ENCODE data around the gene FASTKD1.
"Not testable (repeated sequence)": the region's sequence is repeated elsewhere in the genome, so short reads cannot be mapped to it uniquely, and the experiment has no call there.

The FASTKD1 gene

GRCh38 chr2:169569948-169570347, 3.7 kb downstream of the FASTKD1 start:
- peaks cover 23% of the 10 kb centered on the region for H4K20me1 ChIP-seq (ENCODE audit: insufficient read depth, low read length, poor library complexity, severe bottlenecking)
- TF ChIP-seq CTCF (conservative IDR thresholded peaks at IDR 0.05; ENCODE audit: low read length) (no peak), EZH2phosphoT487 (IDR thresholded peaks at IDR 0.05; ENCODE audit: borderline replicate concordance) (no peak)
- no peaks in the 10 kb centered on the region for H3K9me2 ChIP-seq (replicated peaks; ENCODE audit: low read depth, low read length)
- H2AFZ ChIP-seq (ENCODE audit: low read length) = no peak overlapping the region
- H3K9me3 ChIP-seq (ENCODE audit: insufficient read depth, low read depth, low read length) = no peaks in the 10 kb centered on the region
- no peaks in the 10 kb centered on the region for H3K36me3 ChIP-seq (ENCODE audit: insufficient read depth, low read length)
- H3F3A ChIP-seq (ENCODE audit: low read depth) = no peaks in the 10 kb centered on the region
- H3K27me3 ChIP-seq (ENCODE audit: insufficient read depth, low read length, poor library complexity, severe bottlenecking) = no peaks in the 10 kb centered on the region
- H3K9ac ChIP-seq (ENCODE audit: low read depth, low read length, poor library complexity, severe bottlenecking) = peak overlapping the region; percentile 37
- H3K4me2 ChIP-seq (ENCODE audit: low read depth, low read length, poor library complexity, severe bottlenecking) = peak overlapping the region; percentile 62
- peaks cover 46% of the 10 kb centered on the region for H3K79me2 ChIP-seq (ENCODE audit: insufficient read depth, low read length)
- peaks cover 33% of the 10 kb centered on the region for H3K4me1 ChIP-seq (ENCODE audit: insufficient read depth, low read length, poor library complexity, severe bottlenecking)
- peak overlapping the region; percentile 88 for H3K4me3 ChIP-seq (ENCODE audit: low read length, poor library complexity, severe bottlenecking)

GRCh38 chr2:169565686-169566085, 8.0 kb downstream of the FASTKD1 start:
- no peak overlapping the region for H3K4me3 ChIP-seq (ENCODE audit: low read length, poor library complexity, severe bottlenecking)
- H3K79me2 ChIP-seq (ENCODE audit: insufficient read depth, low read length) = peaks cover 20% of the 10 kb centered on the region
- no peaks in the 10 kb centered on the region; the same call in 1 of the 2 replicates for H3F3A ChIP-seq (ENCODE audit: low read depth)
- H3K9me3 ChIP-seq (ENCODE audit: insufficient read depth, low read depth, low read length) = no peaks in the 10 kb centered on the region
- peaks cover 16% of the 10 kb centered on the region for H3K4me1 ChIP-seq (ENCODE audit: insufficient read depth, low read length, poor library complexity, severe bottlenecking)
- H4K20me1 ChIP-seq (ENCODE audit: insufficient read depth, low read length, poor library complexity, severe bottlenecking) = peaks cover 8% of the 10 kb centered on the region
- no peaks in the 10 kb centered on the region for H3K27me3 ChIP-seq (ENCODE audit: insufficient read depth, low read length, poor library complexity, severe bottlenecking)
- no peaks in the 10 kb centered on the region for H3K9me2 ChIP-seq (replicated peaks; ENCODE audit: low read depth, low read length)
- no peak overlapping the region for H3K4me2 ChIP-seq (ENCODE audit: low read depth, low read length, poor library complexity, severe bottlenecking)
- H3K36me3 ChIP-seq (ENCODE audit: insufficient read depth, low read length) = no peaks in the 10 kb centered on the region
- H3K9ac ChIP-seq (ENCODE audit: low read depth, low read length, poor library complexity, severe bottlenecking) = no peak overlapping the region
- TF ChIP-seq CTCF (conservative IDR thresholded peaks at IDR 0.05; ENCODE audit: low read length) = no peak
- no peak for TF ChIP-seq EZH2phosphoT487 (IDR thresholded peaks at IDR 0.05; ENCODE audit: borderline replicate concordance)
- no peak overlapping the region for H2AFZ ChIP-seq (ENCODE audit: low read length)

- Histone ChIP-seq H3F3A (ENCODE audit: low read depth) (peaks cover 2% of the 10 kb centered on the region; the same call in 1 of the 2 replicates), H4K20me1 (ENCODE audit: insufficient read depth, low read length, poor library complexity, severe bottlenecking) (peaks cover 1% of the 10 kb centered on the region), H3K36me3 (ENCODE audit: insufficient read depth, low read length) (no peaks in the 10 kb centered on the region), H3K4me1 (ENCODE audit: insufficient read depth, low read length, poor library complexity, severe bottlenecking) (no peaks in the 10 kb centered on the region), H3K4me2 (ENCODE audit: low read depth, low read length, poor library complexity, severe bottlenecking) (no peak overlapping the region), H3K79me2 (ENCODE audit: insufficient read depth, low read length) (no peaks in the 10 kb centered on the region), H3K27me3 (ENCODE audit: insufficient read depth, low read length, poor library complexity, severe bottlenecking) (no peaks in the 10 kb centered on the region), H3K4me3 (ENCODE audit: low read length, poor library complexity, severe bottlenecking) (no peak overlapping the region), H3K9ac (ENCODE audit: low read depth, low read length, poor library complexity, severe bottlenecking) (no peak overlapping the region), H3K9me3 (ENCODE audit: insufficient read depth, low read depth, low read length) (no peaks in the 10 kb centered on the region), H2AFZ (ENCODE audit: low read length) (no peak overlapping the region), H3K9me2 (replicated peaks; ENCODE audit: low read depth, low read length) (no peaks in the 10 kb centered on the region)
- TF ChIP-seq EZH2phosphoT487 (IDR thresholded peaks at IDR 0.05; ENCODE audit: borderline replicate concordance) (no peak), CTCF (conservative IDR thresholded peaks at IDR 0.05; ENCODE audit: low read length) (no peak)
These were observed 11.1 kb downstream of the FASTKD1 start for GRCh38 chr2:169562519-169562918.

- not testable (repeated sequence) for H4K20me1 ChIP-seq (ENCODE audit: insufficient read depth, low read length, poor library complexity, severe bottlenecking); H2AFZ ChIP-seq (ENCODE audit: low read length); H3K9me2 ChIP-seq (replicated peaks; ENCODE audit: low read depth, low read length); H3F3A ChIP-seq (ENCODE audit: low read depth); H3K4me3 ChIP-seq (ENCODE audit: low read length, poor library complexity, severe bottlenecking); H3K27me3 ChIP-seq (ENCODE audit: insufficient read depth, low read length, poor library complexity, severe bottlenecking); H3K4me2 ChIP-seq (ENCODE audit: low read depth, low read length, poor library complexity, severe bottlenecking); H3K9me3 ChIP-seq (ENCODE audit: insufficient read depth, low read depth, low read length); H3K36me3 ChIP-seq (ENCODE audit: insufficient read depth, low read length); H3K79me2 ChIP-seq (ENCODE audit: insufficient read depth, low read length); H3K9ac ChIP-seq (ENCODE audit: low read depth, low read length, poor library complexity, severe bottlenecking); H3K4me1 ChIP-seq (ENCODE audit: insufficient read depth, low read length, poor library complexity, severe bottlenecking)
These were observed 11.6 kb downstream of the FASTKD1 start for GRCh38 chr2:169562084-169562483.
